ENCODE results near the gene INKA1. TPM values are rescaled to one million over a fixed set of nuclear protein-coding genes. Genes with fewer than 3 reads are reported as not detected.
"Not testable (repeated sequence)": the region's sequence is repeated elsewhere in the genome, so short reads cannot be mapped to it uniquely, and the experiment has no call there.

Gene INKA1
- 1 to 10 TPM in 1 of 3 donors, not detected in 2; 1.2 TPM for polyA plus RNA-seq

DNA sequence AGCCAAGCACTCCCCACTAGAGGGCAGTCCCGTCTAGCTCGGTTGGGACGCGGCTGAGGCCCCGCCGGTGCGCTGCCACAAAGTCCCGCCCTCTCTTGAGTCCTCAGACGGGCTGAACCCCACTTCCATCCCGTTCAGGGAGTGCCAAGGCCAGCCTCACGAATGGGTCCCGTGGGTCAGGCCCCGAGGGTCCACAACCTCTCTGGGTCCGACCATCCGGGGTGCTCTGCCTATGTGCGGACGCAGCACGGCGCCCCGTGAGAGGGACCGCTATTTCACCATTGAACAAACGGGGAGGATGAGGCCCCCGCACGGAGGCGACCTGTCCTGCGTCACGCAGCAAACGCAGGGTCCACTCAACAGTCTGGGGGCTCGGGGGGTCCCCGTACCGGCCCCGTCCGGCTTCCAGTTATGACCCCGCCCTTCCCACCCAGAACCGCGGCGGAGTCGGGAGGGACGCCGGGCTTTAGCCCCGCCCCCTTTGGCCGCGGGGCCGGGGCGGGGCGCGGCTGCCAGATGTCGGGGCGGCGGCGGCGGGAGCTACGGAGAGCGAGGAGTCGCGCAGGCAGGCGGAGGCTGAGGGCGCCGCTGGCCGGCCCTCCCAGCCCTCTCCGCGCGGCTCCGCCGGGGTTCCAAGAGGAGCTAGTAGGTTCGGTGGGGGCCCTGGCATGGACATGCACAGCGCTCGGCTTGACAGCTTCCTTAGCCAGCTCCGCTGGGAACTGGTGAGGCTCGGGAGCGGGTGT lies at the start of gene INKA1:
Gene INKA1 (plus strand): TSS at position 543 of the 746 bp plus-strand sequence. CDS start 132 bp downstream, at position 675.
- Mint-ChIP-seq H3K27me3 (ENCODE audit: low read depth in 3 of 3) (peaks cover 6 to 10% (median 9%) of the 10 kb centered on the region in 3 donors), H3K9me3 (peaks cover 0 to 2% (median 0%) of the 10 kb centered on the region in 6 donors), H3K4me3 (peak within 1 kb of the TSS; percentile 87 to 93 (median 92)), H3K27ac (peak within 1 kb of the TSS; percentile 68 to 92 (median 88)), H3K36me3 (no peaks in the 10 kb centered on the region), H3K4me1 (peaks cover 20 to 21% of the 10 kb centered on the region in 2 donors)
- DNase-seq: peak; percentile 84 to 88 (median 86)

GRCh38 chr3:49754536-49754935 lies 48.5 kb upstream of the INKA1 start:
- peaks cover 0 to 2% (median 0%) of the 10 kb centered on the region in 3 donors for H3K27me3 Mint-ChIP-seq (ENCODE audit: low read depth in 3 of 3)
- H3K36me3 Mint-ChIP-seq: peaks cover 0 to 3% (median 0%) of the 10 kb centered on the region in 3 donors
- no peaks in the 10 kb centered on the region for H3K9me3 Mint-ChIP-seq
- DNase-seq: no peak
- peaks cover 29 to 61% of the 10 kb centered on the region in 2 donors for H3K4me1 Mint-ChIP-seq
- peak overlapping the region in 1 of 6 donors; percentile 33 for H3K27ac Mint-ChIP-seq
- H3K4me3 Mint-ChIP-seq: no peak overlapping the region

DNA sequence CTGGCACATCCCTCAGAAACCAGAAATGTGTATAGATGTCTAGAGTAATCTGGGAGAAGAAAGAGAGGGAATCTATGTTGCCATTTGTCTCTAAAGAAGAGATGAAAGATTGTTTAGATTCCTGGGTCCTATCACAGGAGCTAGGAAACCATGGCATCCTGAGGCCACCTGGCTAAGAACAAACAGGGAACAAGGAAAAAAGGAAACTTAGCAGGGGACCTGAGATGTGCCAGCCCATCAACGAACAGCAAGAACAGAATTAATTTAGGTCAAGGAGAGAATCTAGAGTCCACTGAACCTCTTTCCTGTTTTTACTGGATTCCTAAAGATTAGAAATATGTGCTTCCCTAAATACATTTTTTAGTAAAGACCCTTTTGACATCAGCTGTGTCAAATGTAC lies 47.0 kb upstream of the INKA1 start:
- no peak for DNase-seq
- no peak overlapping the region for H3K27ac Mint-ChIP-seq
- peaks cover 25 to 60% of the 10 kb centered on the region in 2 donors for H3K4me1 Mint-ChIP-seq
- no peak overlapping the region for H3K4me3 Mint-ChIP-seq
- H3K27me3 Mint-ChIP-seq (ENCODE audit: low read depth in 3 of 3): peaks cover 0 to 1% (median 0%) of the 10 kb centered on the region in 3 donors
- H3K9me3 Mint-ChIP-seq: no peaks in the 10 kb centered on the region
- peaks cover 0 to 3% (median 0%) of the 10 kb centered on the region in 3 donors for H3K36me3 Mint-ChIP-seq

DNA sequence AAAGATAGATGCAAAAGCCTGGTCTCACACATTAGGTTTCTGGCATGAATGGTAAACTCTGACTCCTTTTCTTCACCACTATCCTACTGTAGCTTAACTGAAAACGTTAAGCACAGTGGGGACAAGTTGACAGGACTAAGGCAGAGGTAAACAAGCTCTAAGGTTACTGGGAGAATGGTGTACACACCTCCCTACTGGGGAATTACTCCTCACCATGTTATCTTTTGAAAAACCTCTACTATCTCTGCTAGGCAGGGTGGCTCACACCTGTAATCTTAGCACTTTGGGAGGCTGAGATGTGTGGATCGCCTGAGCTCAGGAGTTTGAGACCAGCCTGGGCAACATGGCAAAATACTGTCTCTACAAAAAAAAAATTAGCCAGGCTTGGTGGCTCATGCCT lies 45.9 kb upstream of the INKA1 start:
- H3K27me3 Mint-ChIP-seq (ENCODE audit: low read depth in 3 of 3): peaks cover 0 to 1% (median 0%) of the 10 kb centered on the region in 3 donors
- H3K27ac Mint-ChIP-seq: no peak overlapping the region
- peaks cover 0 to 3% (median 0%) of the 10 kb centered on the region in 3 donors for H3K36me3 Mint-ChIP-seq

GRCh38 chr3:49759226-49759625 lies 43.8 kb upstream of the INKA1 start:
- no peak overlapping the region for H3K27ac Mint-ChIP-seq
- peaks cover 0 to 3% (median 0%) of the 10 kb centered on the region in 3 donors for H3K36me3 Mint-ChIP-seq
- H3K4me1 Mint-ChIP-seq: peaks cover 21 to 45% of the 10 kb centered on the region in 2 donors
- H3K4me3 Mint-ChIP-seq: no peak overlapping the region
- DNase-seq: no peak
- no peaks in the 10 kb centered on the region for H3K27me3 Mint-ChIP-seq (ENCODE audit: low read depth in 3 of 3)
- no peaks in the 10 kb centered on the region for H3K9me3 Mint-ChIP-seq

More for the DNA sequence above, 45.9 kb upstream of the INKA1 start:
- no peak overlapping the region for H3K4me3 Mint-ChIP-seq
- peaks cover 25 to 60% of the 10 kb centered on the region in 2 donors for H3K4me1 Mint-ChIP-seq
- no peak for DNase-seq
- H3K9me3 Mint-ChIP-seq: no peaks in the 10 kb centered on the region

- DNase-seq: no peak
- Mint-ChIP-seq H3K27me3 (ENCODE audit: low read depth in 3 of 3) (no peaks in the 10 kb centered on the region), H3K36me3 (peaks cover 0 to 3% (median 0%) of the 10 kb centered on the region in 3 donors), H3K4me1 (peaks cover 10 to 29% of the 10 kb centered on the region in 2 donors), H3K9me3 (no peaks in the 10 kb centered on the region), H3K27ac (no peak overlapping the region), H3K4me3 (no peak overlapping the region)
These were observed 41.4 kb upstream of the INKA1 start for GRCh38 chr3:49761661-49762060.

- H3K36me3 Mint-ChIP-seq: peaks cover 0 to 3% (median 0%) of the 10 kb centered on the region in 3 donors
- no peaks in the 10 kb centered on the region for H3K9me3 Mint-ChIP-seq
These were observed 39.1 kb upstream of the INKA1 start for GRCh38 chr3:49763981-49764380.

GRCh38 chr3:49769286-49769915 lies 33.7 kb upstream of the INKA1 start:
- Mint-ChIP-seq H3K27me3 (ENCODE audit: low read depth in 3 of 3) (no peaks in the 10 kb centered on the region), H3K4me1 (peaks cover 15 to 61% of the 10 kb centered on the region in 2 donors), H3K9me3 (no peaks in the 10 kb centered on the region), H3K36me3 (no peaks in the 10 kb centered on the region), H3K4me3 (no peak overlapping the region), H3K27ac (peak overlapping the region in 1 of 6 donors; percentile 62)
- no peak for DNase-seq

More at GRCh38 chr3:49763981-49764380, 39.1 kb upstream of the INKA1 start:
- Mint-ChIP-seq H3K4me3 (no peak overlapping the region), H3K27ac (no peak overlapping the region), H3K27me3 (ENCODE audit: low read depth in 3 of 3) (no peaks in the 10 kb centered on the region), H3K4me1 (peaks cover 6 to 26% of the 10 kb centered on the region in 2 donors)
- DNase-seq: no peak

DNA sequence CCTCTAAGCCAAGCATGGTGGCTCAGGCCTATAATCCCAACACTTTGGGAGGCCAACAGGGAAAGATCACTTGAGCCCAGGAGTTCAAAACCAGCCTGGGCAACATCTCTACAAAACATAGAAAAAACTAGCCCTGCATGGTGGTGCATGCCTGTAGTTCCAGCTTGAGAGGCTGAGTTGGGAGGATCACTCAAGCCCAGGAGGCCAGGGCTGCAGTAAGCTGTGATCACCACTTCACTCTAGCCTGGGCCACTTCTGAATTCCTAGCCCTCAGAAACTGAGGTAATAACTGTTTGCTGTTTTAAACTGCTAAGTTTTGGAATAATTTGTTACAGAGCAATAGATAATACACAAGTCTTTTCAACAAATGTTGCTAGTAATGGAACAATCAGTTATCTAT lies 33.1 kb upstream of the INKA1 start:
- H3K4me1 Mint-ChIP-seq: peaks cover 19 to 61% of the 10 kb centered on the region in 2 donors
- no peak overlapping the region for H3K4me3 Mint-ChIP-seq
- no peaks in the 10 kb centered on the region for H3K9me3 Mint-ChIP-seq
- H3K27me3 Mint-ChIP-seq (ENCODE audit: low read depth in 3 of 3): no peaks in the 10 kb centered on the region
- peak overlapping the region in 3 of 6 donors; percentile 53 to 62 (median 57) for H3K27ac Mint-ChIP-seq
- no peak for DNase-seq
- no peaks in the 10 kb centered on the region for H3K36me3 Mint-ChIP-seq

DNA sequence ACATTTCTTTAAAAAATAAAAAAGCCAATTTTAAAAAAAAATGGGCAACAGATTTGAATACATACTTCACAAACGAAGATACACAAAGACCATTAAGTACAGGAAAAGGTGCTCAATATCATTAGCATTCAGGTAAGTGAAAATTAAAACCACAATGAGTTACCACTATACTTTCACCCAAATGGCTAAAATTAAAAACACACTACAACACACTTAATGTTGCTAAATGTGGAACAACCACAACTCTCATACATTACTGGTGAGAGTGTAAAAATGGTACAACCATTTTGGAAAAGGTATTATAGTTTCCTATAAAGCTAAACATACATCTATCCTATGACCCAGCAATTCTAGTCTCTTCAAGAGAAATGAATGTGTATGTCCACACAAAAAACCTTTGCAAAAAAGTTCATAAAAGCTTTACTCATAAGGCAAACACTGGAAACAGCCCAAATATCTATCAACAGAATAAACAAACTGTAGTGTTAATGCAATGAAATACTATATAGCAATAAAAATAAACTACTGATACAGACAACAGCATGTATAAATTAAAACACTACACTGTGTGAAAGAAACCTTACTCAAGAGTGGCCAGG lies 31.6 kb upstream of the INKA1 start:
- H3K27me3 Mint-ChIP-seq (ENCODE audit: low read depth in 3 of 3): no peaks in the 10 kb centered on the region
- DNase-seq: no peak
- H3K4me1 Mint-ChIP-seq: peaks cover 23 to 70% of the 10 kb centered on the region in 2 donors
- H3K27ac Mint-ChIP-seq: peak overlapping the region in 2 of 6 donors; percentile 23 to 34
- no peak overlapping the region for H3K4me3 Mint-ChIP-seq
- no peaks in the 10 kb centered on the region for H3K36me3 Mint-ChIP-seq
- no peaks in the 10 kb centered on the region for H3K9me3 Mint-ChIP-seq

DNA sequence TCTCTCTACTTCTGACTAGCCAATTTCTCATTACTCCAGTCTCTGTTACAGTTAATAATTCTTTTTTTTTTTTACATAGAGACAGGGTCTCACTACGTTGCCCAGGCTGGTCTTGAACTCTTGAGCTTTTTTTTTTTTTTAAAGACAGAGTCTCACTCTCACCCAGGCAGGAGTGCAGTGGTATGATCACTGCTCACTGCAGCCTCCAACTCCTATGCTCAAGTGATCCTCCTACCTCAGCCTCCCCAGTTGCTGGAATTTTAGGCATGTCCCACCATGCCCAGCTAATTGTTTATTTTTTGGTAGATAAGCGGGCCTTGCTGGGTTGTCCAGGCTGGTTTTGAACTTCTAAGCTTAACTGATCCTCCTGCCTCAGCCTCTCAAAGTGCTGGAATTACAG lies 30.4 kb upstream of the INKA1 start:
- H3K4me3 Mint-ChIP-seq: no peak overlapping the region
- no peaks in the 10 kb centered on the region for H3K9me3 Mint-ChIP-seq
- peaks cover 28 to 73% of the 10 kb centered on the region in 2 donors for H3K4me1 Mint-ChIP-seq
- H3K27ac Mint-ChIP-seq: no peak overlapping the region
- no peaks in the 10 kb centered on the region for H3K36me3 Mint-ChIP-seq
- no peaks in the 10 kb centered on the region for H3K27me3 Mint-ChIP-seq (ENCODE audit: low read depth in 3 of 3)
- no peak for DNase-seq

DNA sequence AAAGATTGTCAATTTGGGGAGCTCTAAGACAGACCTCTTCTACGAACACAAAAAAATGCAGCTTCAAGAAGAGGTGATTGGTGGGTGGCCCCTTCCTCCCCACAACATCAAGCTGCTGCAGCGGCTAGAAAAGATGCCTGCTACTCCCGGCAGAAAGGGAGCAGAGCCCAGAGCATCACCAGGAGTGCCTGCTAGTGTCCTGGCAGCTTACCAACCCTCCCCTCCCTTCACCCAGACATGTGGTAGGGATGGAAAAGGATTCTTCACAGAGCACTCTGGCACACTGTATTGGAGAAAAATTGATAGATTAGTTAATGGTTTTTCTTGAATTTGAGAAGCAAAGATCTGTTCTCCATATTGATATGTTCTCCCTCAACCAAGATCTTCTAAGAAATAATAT lies 27.5 kb upstream of the INKA1 start:
- H3K9me3 Mint-ChIP-seq: no peaks in the 10 kb centered on the region
- no peak for DNase-seq
- H3K4me1 Mint-ChIP-seq: peaks cover 34 to 67% of the 10 kb centered on the region in 2 donors
- H3K4me3 Mint-ChIP-seq: no peak overlapping the region
- peaks cover 0 to 3% (median 0%) of the 10 kb centered on the region in 3 donors for H3K36me3 Mint-ChIP-seq
- no peak overlapping the region for H3K27ac Mint-ChIP-seq
- peaks cover 0 to 4% (median 2%) of the 10 kb centered on the region in 3 donors for H3K27me3 Mint-ChIP-seq (ENCODE audit: low read depth in 3 of 3)

DNA sequence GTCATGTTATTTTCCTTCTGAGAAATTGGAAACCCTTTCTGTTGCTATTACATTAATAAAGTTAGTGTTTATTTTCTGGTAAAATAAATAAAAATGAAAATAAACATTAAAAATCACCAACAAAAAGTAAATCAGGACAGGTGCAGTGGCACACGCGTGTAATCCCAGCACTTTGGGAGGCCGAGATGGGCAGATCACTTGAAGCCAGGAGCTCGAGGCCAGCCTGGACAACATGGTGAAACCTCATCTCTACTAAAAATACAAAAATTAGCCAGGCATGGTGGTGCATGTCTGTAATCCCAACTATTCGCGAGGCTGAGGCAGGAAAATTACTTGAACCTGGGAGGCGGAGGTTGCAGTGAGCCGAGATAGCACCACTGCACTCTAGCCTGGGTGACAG lies 27.0 kb upstream of the INKA1 start:
- peaks cover 39 to 67% of the 10 kb centered on the region in 2 donors for H3K4me1 Mint-ChIP-seq
- not testable (repeated sequence) for H3K36me3 Mint-ChIP-seq; H3K27me3 Mint-ChIP-seq (ENCODE audit: low read depth in 3 of 3); DNase-seq; H3K27ac Mint-ChIP-seq; H3K9me3 Mint-ChIP-seq; H3K4me3 Mint-ChIP-seq
